GM12864 (cell line): Measurements from ENCODE around the gene CTCF.

Experiments used
- DNase-seq: peaks from one replicate; pipeline ENCODE4 v3.0.0-alpha.2; 2011; ENCODE audit warnings: low read depth
- H3K4me3 ChIP-seq: 2 replicates; pipeline ENCODE4 v1.5.1; 2011; ENCODE audit warnings: mild to moderate bottlenecking, low read depth, low read length, control low read depth
- CTCF ChIP-seq: IDR thresholded peaks from 2 replicates; pipeline ENCODE4 v1.5.1; 2011; ENCODE audit warnings: low read depth, mild to moderate bottlenecking, moderate library complexity, low read length, control low read depth, inconsistent platforms; ENCODE audit errors: missing control alignments

Gene CTCF

GRCh38 chr16:67540756-67541155, 21.6 kb upstream of the CTCF start:
- no peak for DNase-seq
- no peak for TF ChIP-seq CTCF
- H3K4me3 ChIP-seq: no peak overlapping the region

GRCh38 chr16:67541391-67542263, 20.7 kb upstream of the CTCF start:
- TF ChIP-seq CTCF: no peak
- no peak overlapping the region for H3K4me3 ChIP-seq
- no peak for DNase-seq

GRCh38 chr16:67542464-67542863, 19.9 kb upstream of the CTCF start:
- TF ChIP-seq CTCF: no peak
- no peak for DNase-seq

GRCh38 chr16:67543036-67543435, 19.3 kb upstream of the CTCF start:
- TF ChIP-seq CTCF: no peak
- no peak for DNase-seq
- no peak overlapping the region for H3K4me3 ChIP-seq

More at GRCh38 chr16:67542464-67542863, 19.9 kb upstream of the CTCF start:
- H3K4me3 ChIP-seq: no peak overlapping the region

GRCh38 chr16:67543582-67543981, 18.7 kb upstream of the CTCF start:
- TF ChIP-seq CTCF: no peak
- no peak overlapping the region for H3K4me3 ChIP-seq
- DNase-seq: no peak

GRCh38 chr16:67544329-67544841, 17.9 kb upstream of the CTCF start:
- no peak for DNase-seq
- peak; percentile 35 for TF ChIP-seq CTCF
- no peak overlapping the region for H3K4me3 ChIP-seq
